IMR-90 (cell line): ENCODE measurements around the gene RNF182. TPM values are rescaled to one million over a fixed set of nuclear protein-coding genes. Genes with fewer than 3 reads are reported as not detected.

Experiments
- NFE2L2 ChIP-seq: fragments of 150-350 bp; IDR thresholded peaks from 2 replicates; pipeline ENCODE4 v1.6.1; 2016; ENCODE audit warnings: low read depth, mild to moderate bottlenecking, low read length
- polyA plus RNA-seq, 3 experiments: library from polyadenylated mRNA; depleted of rRNA; stranded (reverse); fragments of >200 nt; gene quantifications; 2 replicates each; pipeline ENCODE4 v1.2.3, GENCODE V29; 2012; ENCODE audit warnings: low replicate concordance in 1 of 3
- total RNA-seq: library from RNA; depleted of rRNA; stranded (reverse); fragments of >200 nt; gene quantifications from 2 replicates; pipeline ENCODE4 v1.2.3, GENCODE V29; 2012
- TF ChIP-seq, protein P1 (sequence below): conservative IDR thresholded peaks from 2 replicates; pipeline ENCODE4 v1.5.1; 2012; ENCODE audit warnings: mild to moderate bottlenecking, low read depth, low read length, improper control_type of control experiment

Gene RNF182
- total and polyA plus RNA-seq, 2 of the 4 experiments (the other 2 are of a cell fraction) = 4.1 to 9.1 TPM

DNA sequence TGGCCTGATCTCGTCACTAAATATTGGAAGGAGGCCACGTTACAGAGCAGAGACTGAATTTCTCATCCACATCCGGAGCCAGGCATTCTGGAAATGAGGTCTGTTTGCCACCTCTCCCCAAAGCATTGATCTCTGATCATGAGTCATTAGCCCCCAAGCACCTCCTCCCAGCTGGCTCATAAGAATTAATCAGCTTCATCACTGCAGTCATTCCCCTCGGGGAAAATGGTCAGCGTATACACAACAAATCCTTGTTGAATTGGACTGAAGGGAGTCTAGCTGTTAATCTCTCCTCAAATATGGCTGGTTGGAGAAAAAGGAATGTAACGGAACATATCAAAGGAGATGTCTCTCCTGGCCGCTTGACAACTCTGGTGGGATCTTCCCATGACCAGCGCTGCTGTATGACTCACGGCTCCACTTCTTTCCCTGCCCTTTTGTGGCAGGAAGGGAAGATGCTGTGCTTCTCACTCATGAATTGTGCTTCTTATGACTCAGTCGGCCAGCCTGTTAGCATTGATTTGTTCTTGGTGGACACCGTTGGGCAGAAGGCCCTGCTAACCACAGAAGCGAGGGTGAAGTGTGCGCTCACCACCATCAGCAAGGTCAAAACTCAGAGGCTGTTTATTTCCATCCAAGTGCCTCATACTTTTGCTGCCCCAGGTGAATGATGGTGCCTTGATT, 76.7 kb downstream of the RNF182 start (continued):
- TF ChIP-seq, protein P1, sequence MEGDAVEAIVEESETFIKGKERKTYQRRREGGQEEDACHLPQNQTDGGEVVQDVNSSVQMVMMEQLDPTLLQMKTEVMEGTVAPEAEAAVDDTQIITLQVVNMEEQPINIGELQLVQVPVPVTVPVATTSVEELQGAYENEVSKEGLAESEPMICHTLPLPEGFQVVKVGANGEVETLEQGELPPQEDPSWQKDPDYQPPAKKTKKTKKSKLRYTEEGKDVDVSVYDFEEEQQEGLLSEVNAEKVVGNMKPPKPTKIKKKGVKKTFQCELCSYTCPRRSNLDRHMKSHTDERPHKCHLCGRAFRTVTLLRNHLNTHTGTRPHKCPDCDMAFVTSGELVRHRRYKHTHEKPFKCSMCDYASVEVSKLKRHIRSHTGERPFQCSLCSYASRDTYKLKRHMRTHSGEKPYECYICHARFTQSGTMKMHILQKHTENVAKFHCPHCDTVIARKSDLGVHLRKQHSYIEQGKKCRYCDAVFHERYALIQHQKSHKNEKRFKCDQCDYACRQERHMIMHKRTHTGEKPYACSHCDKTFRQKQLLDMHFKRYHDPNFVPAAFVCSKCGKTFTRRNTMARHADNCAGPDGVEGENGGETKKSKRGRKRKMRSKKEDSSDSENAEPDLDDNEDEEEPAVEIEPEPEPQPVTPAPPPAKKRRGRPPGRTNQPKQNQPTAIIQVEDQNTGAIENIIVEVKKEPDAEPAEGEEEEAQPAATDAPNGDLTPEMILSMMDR = no peak
- no peak for TF ChIP-seq NFE2L2
